ENCODE measurements around the gene KRTAP1-3. TPM values are rescaled to one million over a fixed set of nuclear protein-coding genes. Genes with fewer than 3 reads are reported as not detected.

The KRTAP1-3 gene
- polyA plus RNA-seq, 1 donor (not counting 4 experiments of a cell fraction or from before 2014, with no cell fraction given) = not detected

DNA sequence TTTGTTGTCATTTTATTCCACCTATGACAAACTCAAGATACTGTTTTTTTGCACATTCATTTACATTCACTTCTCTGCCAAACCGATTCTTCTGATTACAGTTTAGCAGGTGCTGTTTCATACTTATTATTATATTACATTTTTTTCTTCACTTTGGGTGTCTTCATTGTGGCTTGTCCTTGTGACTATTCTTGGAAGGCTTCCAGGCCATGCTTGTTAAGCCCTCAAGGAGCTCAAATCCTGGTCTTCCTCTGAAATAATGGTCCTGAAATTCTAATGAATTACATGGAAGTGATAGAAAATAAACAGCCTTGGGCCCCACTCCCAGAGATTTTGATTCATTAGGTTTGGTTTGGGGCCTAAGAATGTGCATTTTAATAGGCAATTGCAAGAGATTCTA, 29.6 kb upstream of the KRTAP1-3 start:
- Histone ChIP-seq H3K9me3 (ENCODE audit: control insufficient read depth, low read depth, low read length) (no peaks in the 10 kb centered on the region), H3K27ac (ENCODE audit: control insufficient read depth, insufficient read depth, low read length) (no peak overlapping the region), H3K79me2 (ENCODE audit: control insufficient read depth, insufficient read depth, low read length) (no peaks in the 10 kb centered on the region), H3K4me1 (ENCODE audit: control insufficient read depth, extremely low read depth, insufficient read depth, low read length) (peaks cover 45% of the 10 kb centered on the region), H4K20me1 (ENCODE audit: control insufficient read depth, extremely low read depth, insufficient read depth, low read length) (no peaks in the 10 kb centered on the region), H3K9ac (ENCODE audit: control insufficient read depth, extremely low read depth, insufficient read depth, low read length) (no peak overlapping the region), H3K27me3 (ENCODE audit: control insufficient read depth, extremely low read depth, insufficient read depth, low read length) (no peaks in the 10 kb centered on the region), H2AFZ (ENCODE audit: control insufficient read depth, low read length) (no peak overlapping the region), H3K9me1 (ENCODE audit: control insufficient read depth, extremely low read depth, insufficient read depth, low read length) (no peaks in the 10 kb centered on the region), H3K4me2 (ENCODE audit: control insufficient read depth, extremely low read depth, insufficient read depth, low read depth, low read length) (no peak overlapping the region), H3K4me3 (ENCODE audit: control insufficient read depth in 2 of 3, extremely low read depth in 1 of 3, insufficient read depth in 2 of 3, low read depth in 1 of 3, low read length in 3 of 3) (no peak overlapping the region), H3K36me3 (ENCODE audit: control insufficient read depth in 2 of 2, extremely low read depth in 1 of 2, insufficient read depth in 2 of 2, low read length in 2 of 2) (no peaks in the 10 kb centered on the region)
- TF ChIP-seq, protein P1, sequence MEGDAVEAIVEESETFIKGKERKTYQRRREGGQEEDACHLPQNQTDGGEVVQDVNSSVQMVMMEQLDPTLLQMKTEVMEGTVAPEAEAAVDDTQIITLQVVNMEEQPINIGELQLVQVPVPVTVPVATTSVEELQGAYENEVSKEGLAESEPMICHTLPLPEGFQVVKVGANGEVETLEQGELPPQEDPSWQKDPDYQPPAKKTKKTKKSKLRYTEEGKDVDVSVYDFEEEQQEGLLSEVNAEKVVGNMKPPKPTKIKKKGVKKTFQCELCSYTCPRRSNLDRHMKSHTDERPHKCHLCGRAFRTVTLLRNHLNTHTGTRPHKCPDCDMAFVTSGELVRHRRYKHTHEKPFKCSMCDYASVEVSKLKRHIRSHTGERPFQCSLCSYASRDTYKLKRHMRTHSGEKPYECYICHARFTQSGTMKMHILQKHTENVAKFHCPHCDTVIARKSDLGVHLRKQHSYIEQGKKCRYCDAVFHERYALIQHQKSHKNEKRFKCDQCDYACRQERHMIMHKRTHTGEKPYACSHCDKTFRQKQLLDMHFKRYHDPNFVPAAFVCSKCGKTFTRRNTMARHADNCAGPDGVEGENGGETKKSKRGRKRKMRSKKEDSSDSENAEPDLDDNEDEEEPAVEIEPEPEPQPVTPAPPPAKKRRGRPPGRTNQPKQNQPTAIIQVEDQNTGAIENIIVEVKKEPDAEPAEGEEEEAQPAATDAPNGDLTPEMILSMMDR (optimal IDR thresholded peaks at IDR 0.05 in 1 of 3, IDR thresholded peaks at IDR 0.05 in 1 of 3, conservative IDR thresholded peaks at IDR 0.05 in 1 of 3; ENCODE audit: extremely low read depth in 1 of 3, insufficient read depth in 2 of 3, low read length in 3 of 3) = no peak
- dilution Hi-C loops (cut with MboI; ENCODE audit: extremely low pct_ligation_motif_present, low sequenced_read_pairs) = no loop called here
- DNase-seq (ENCODE audit: low read depth, low spot score) = no peak
- no peak for FAIRE-seq

DNA sequence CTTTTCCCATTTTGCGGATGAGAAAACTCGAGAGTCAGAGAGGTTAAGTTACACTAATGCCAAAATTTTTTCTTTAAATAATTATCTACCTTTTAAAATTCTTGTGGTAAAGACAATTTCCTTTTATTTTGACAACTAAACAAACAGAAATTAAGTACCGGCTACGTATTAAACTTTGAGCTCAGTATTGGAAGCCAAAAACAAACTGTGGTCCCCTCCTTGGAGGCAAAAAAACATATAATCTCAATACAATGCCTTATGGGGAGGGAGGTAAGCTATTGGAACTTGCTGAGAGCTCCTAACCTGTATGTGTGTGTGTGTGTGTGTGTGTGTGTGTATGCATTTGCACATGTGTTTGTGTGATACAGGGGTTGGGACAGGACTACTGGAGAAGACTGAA, 28.8 kb upstream of the KRTAP1-3 start:
- H3K4me3 ChIP-seq (ENCODE audit: control insufficient read depth in 2 of 3, extremely low read depth in 1 of 3, insufficient read depth in 2 of 3, low read depth in 1 of 3, low read length in 3 of 3) = no peak overlapping the region
- FAIRE-seq = peak; percentile 9
- no peak overlapping the region for H2AFZ ChIP-seq (ENCODE audit: control insufficient read depth, low read length)
- no peaks in the 10 kb centered on the region for H3K36me3 ChIP-seq (ENCODE audit: control insufficient read depth in 2 of 2, extremely low read depth in 1 of 2, insufficient read depth in 2 of 2, low read length in 2 of 2)
- peaks cover 46% of the 10 kb centered on the region for H3K4me1 ChIP-seq (ENCODE audit: control insufficient read depth, extremely low read depth, insufficient read depth, low read length)
- no peaks in the 10 kb centered on the region for H3K27me3 ChIP-seq (ENCODE audit: control insufficient read depth, extremely low read depth, insufficient read depth, low read length)
- no peak overlapping the region for H3K4me2 ChIP-seq (ENCODE audit: control insufficient read depth, extremely low read depth, insufficient read depth, low read depth, low read length)
- dilution Hi-C loops (cut with MboI; ENCODE audit: extremely low pct_ligation_motif_present, low sequenced_read_pairs) = no loop called here
- DNase-seq (ENCODE audit: low read depth, low spot score) = no peak
- TF ChIP-seq EZH2 (IDR thresholded peaks at IDR 0.05; ENCODE audit: low read length) = no peak
- TF ChIP-seq, protein P1 (optimal IDR thresholded peaks at IDR 0.05 in 1 of 3, IDR thresholded peaks at IDR 0.05 in 1 of 3, conservative IDR thresholded peaks at IDR 0.05 in 1 of 3; ENCODE audit: extremely low read depth in 1 of 3, insufficient read depth in 2 of 3, low read length in 3 of 3) = no peak
- no peak overlapping the region for H3K9ac ChIP-seq (ENCODE audit: control insufficient read depth, extremely low read depth, insufficient read depth, low read length)
- no peaks in the 10 kb centered on the region for H4K20me1 ChIP-seq (ENCODE audit: control insufficient read depth, extremely low read depth, insufficient read depth, low read length)
- no peak overlapping the region for H3K27ac ChIP-seq (ENCODE audit: control insufficient read depth, insufficient read depth, low read length)
- H3K9me1 ChIP-seq (ENCODE audit: control insufficient read depth, extremely low read depth, insufficient read depth, low read length) = no peaks in the 10 kb centered on the region
- H3K79me2 ChIP-seq (ENCODE audit: control insufficient read depth, insufficient read depth, low read length) = no peaks in the 10 kb centered on the region
- H3K9me3 ChIP-seq (ENCODE audit: control insufficient read depth, low read depth, low read length) = no peaks in the 10 kb centered on the region

All from keratinocyte (primary cell).